Measurements from ENCODE around the gene TNFRSF19.

TNFRSF19 gene

GRCh38 chr13:23656637-23657371, 86.6 kb downstream of the TNFRSF19 start:
- TF ChIP-seq CTCF (IDR thresholded peaks at IDR 0.05; ENCODE audit: unreplicated experiment in 3 of 3): no peak
- H3K4me1 Mint-ChIP-seq: peaks cover 63% of the 10 kb centered on the region
- H3K4me3 Mint-ChIP-seq: peak overlapping the region in 2 of 3 experiments; percentile 17
- H3K27me3 Mint-ChIP-seq (ENCODE audit: low read depth): no peaks in the 10 kb centered on the region
- H3K36me3 Mint-ChIP-seq (ENCODE audit: low read depth): peaks cover 31% of the 10 kb centered on the region
- H3K9me3 Mint-ChIP-seq: no peaks in the 10 kb centered on the region
- peak overlapping the region; percentile 83 to 88 (median 87) for H3K27ac Mint-ChIP-seq

GRCh38 chr13:23658929-23659541, 88.8 kb downstream of the TNFRSF19 start:
- Mint-ChIP-seq H3K36me3 (ENCODE audit: low read depth) (peaks cover 53% of the 10 kb centered on the region), H3K4me3 (no peak overlapping the region), H3K27ac (peak overlapping the region; percentile 78 to 88 (median 83)), H3K9me3 (peaks cover 15% of the 10 kb centered on the region), H3K4me1 (peaks cover 49% of the 10 kb centered on the region), H3K27me3 (ENCODE audit: low read depth) (no peaks in the 10 kb centered on the region)
- TF ChIP-seq CTCF (IDR thresholded peaks at IDR 0.05; ENCODE audit: unreplicated experiment in 3 of 3): no peak

- Mint-ChIP-seq H3K36me3 (ENCODE audit: low read depth) (peaks cover 59% of the 10 kb centered on the region), H3K27ac (no peak overlapping the region), H3K27me3 (ENCODE audit: low read depth) (no peaks in the 10 kb centered on the region), H3K4me3 (no peak overlapping the region), H3K4me1 (peaks cover 37% of the 10 kb centered on the region), H3K9me3 (peaks cover 15% of the 10 kb centered on the region)
- TF ChIP-seq CTCF (IDR thresholded peaks at IDR 0.05; ENCODE audit: unreplicated experiment in 3 of 3): no peak
These were observed 90.0 kb downstream of the TNFRSF19 start for GRCh38 chr13:23660249-23660648.

GRCh38 chr13:23666582-23666981, 96.4 kb downstream of the TNFRSF19 start:
- Mint-ChIP-seq H3K9me3 (peaks cover 15% of the 10 kb centered on the region), H3K4me3 (no peak overlapping the region), H3K27ac (peak overlapping the region; percentile 12 to 75 (median 32)), H3K27me3 (ENCODE audit: low read depth) (no peaks in the 10 kb centered on the region), H3K4me1 (peaks cover 8% of the 10 kb centered on the region), H3K36me3 (ENCODE audit: low read depth) (peaks cover 64% of the 10 kb centered on the region)
- TF ChIP-seq CTCF (IDR thresholded peaks at IDR 0.05; ENCODE audit: unreplicated experiment in 3 of 3): no peak

- TF ChIP-seq CTCF (IDR thresholded peaks at IDR 0.05; ENCODE audit: unreplicated experiment in 3 of 3): no peak
- H3K27me3 Mint-ChIP-seq (ENCODE audit: low read depth): no peaks in the 10 kb centered on the region
- peaks cover 56% of the 10 kb centered on the region for H3K36me3 Mint-ChIP-seq (ENCODE audit: low read depth)
- H3K9me3 Mint-ChIP-seq: peaks cover 7% of the 10 kb centered on the region
- H3K27ac Mint-ChIP-seq: peak overlapping the region in 2 of 3 experiments; percentile 28 to 61
- peaks cover 19% of the 10 kb centered on the region for H3K4me1 Mint-ChIP-seq
- H3K4me3 Mint-ChIP-seq: no peak overlapping the region
These were observed 97.5 kb downstream of the TNFRSF19 start for GRCh38 chr13:23667750-23668149.
